Mesodermal cell (in vitro differentiated cells): ENCODE data around the gene GHR.

Experiments used
- H3K27ac ChIP-seq: 2 replicates; pipeline ENCODE4 v1.7.0; 2013; ENCODE audit warnings: mild to moderate bottlenecking, low read depth, low read length, moderate library complexity; ENCODE audit not compliant: severe bottlenecking
- H3K36me3 ChIP-seq: 2 replicates; pipeline ENCODE4 v1.7.1; 2013; ENCODE audit warnings: mild to moderate bottlenecking, low read length, moderate library complexity; ENCODE audit not compliant: control insufficient read depth, insufficient read depth
- H3K4me1 ChIP-seq: one replicate; pipeline ENCODE4 v1.7.1; 2013; ENCODE audit warnings: mild to moderate bottlenecking, low read length; ENCODE audit not compliant: insufficient read depth, control insufficient read depth, poor library complexity, severe bottlenecking
- H3K4me3 ChIP-seq: 2 replicates; pipeline ENCODE4 v1.7.0; 2013; ENCODE audit warnings: low read length, control low read depth, mild to moderate bottlenecking; ENCODE audit not compliant: insufficient read depth, poor library complexity, severe bottlenecking; ENCODE audit errors: extremely low read depth
- H3K9me3 ChIP-seq: 2 replicates; pipeline ENCODE4 v1.7.1; 2013; ENCODE audit warnings: mild to moderate bottlenecking, low read length, moderate library complexity; ENCODE audit not compliant: control insufficient read depth
- WGBS, 2 experiments: methylation state at CpG; one replicate each; pipeline ENCODE4 v1.1.5; 2013; ENCODE audit warnings: missing lambda C conversion rate in 2 of 2; ENCODE audit not compliant: insufficient coverage in 2 of 2; 5-methylcytosine and 5-hydroxymethylcytosine counted together

The GHR gene

DNA sequence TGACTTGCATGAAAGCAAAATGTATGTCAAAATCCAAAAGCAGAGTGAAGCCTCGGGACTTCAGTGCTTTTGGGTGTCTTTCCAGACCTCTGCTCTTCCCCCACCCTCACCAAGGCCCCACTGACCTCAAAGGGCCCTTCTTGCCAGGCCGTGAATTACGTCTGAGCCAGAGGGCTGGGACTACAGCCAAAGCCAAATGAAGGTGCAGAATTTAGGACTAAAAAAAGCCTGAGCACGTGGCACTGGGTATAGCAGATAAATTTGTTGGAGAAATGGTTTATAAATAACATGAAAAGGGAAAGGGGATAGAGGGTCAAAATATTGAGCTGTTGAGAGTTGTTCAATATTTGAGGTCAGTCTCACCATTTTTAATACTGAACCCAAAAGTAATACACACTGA is 163.4 kb downstream of the GHR start:
- no peaks in the 10 kb centered on the region for H3K9me3 ChIP-seq
- no peak overlapping the region for H3K27ac ChIP-seq
- 63 to 93% methylated on average over 1 to 3 of the region's 4 CpGs for WGBS, 2 experiments
- peaks cover 10% of the 10 kb centered on the region for H3K4me1 ChIP-seq
- no peak overlapping the region for H3K4me3 ChIP-seq
- no peaks in the 10 kb centered on the region for H3K36me3 ChIP-seq

DNA sequence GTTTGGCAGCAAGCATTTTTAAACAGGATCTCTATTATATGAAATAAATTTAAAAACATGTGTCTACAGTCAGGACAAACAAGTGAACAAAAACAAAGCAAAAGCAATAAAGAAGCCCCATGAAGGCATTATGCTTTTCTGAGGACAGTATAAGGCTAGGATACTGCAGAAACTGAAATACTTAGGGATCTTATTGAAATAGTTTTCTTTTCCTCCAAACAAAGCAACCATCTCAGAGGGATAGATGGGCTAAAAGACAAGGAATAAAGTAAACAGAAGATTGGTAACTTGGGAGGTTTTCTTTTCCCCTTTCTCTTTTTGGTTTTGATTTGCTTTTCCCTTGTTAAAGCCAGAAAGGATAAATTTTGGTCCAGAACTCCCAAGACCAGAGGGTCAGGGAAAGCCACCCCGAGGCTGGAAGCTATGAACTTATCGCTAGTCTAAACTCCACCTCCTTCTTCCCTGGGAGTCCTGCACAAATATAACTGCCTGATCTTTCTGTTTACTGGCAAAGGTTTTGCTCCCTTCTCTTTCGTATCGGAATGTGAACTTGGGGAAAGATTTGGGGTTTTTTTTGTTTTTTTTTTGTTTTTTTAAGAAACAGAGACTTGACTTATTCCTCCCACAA is 164.0 kb downstream of the GHR start:
- no CpG with 5 or more reads among the region's 4 CpGs for WGBS, 2 experiments
- H3K36me3 ChIP-seq: no peaks in the 10 kb centered on the region
- no peak overlapping the region for H3K27ac ChIP-seq
- no peak overlapping the region for H3K4me3 ChIP-seq
- no peaks in the 10 kb centered on the region for H3K9me3 ChIP-seq
- H3K4me1 ChIP-seq: peaks cover 10% of the 10 kb centered on the region

DNA sequence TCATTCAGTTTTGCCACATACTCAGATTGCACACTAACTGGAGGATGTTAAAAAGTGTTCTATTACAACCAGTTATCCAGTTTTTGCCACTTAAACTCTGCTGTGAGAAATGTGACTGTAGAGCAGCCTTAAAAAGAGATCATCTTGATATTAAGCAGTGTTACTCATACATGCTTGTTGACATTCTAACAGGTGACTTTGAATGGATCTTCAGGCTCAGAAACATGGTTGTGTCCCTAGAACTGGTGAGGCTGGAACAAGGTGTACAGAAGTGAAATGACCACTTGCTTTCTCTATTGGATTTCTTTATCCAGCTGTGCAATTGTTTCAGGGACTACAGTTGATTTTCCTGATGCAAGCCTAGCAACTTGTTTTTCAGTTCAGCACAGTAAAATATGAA is 167.3 kb downstream of the GHR start:
- peak overlapping the region; percentile 66 for H3K27ac ChIP-seq
- no peak overlapping the region for H3K4me3 ChIP-seq
- no peaks in the 10 kb centered on the region for H3K9me3 ChIP-seq
- H3K36me3 ChIP-seq: no peaks in the 10 kb centered on the region
- H3K4me1 ChIP-seq: peaks cover 10% of the 10 kb centered on the region

DNA sequence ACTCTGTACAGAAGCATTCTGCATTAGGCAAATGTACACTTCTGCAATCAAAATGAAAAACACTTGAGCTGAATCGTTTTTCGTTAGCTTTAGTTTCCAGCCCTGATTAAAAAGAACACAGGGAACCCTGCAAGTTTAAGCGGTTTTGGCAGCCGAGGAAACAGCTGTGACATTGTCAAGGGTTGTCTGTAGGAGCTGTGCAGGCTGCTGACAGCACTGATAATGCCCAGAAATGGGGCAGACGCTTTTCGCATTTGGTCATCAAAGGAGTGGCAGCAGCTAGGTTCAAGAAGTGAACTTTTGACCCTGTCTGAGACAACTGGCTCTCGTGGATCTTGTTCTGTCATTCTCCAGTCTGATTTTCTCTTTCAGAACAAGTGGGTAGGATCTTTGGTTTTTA is 167.8 kb downstream of the GHR start:
- Histone ChIP-seq H3K27ac (peak overlapping the region; percentile 66), H3K9me3 (no peaks in the 10 kb centered on the region), H3K4me3 (no peak overlapping the region), H3K36me3 (no peaks in the 10 kb centered on the region), H3K4me1 (peaks cover 10% of the 10 kb centered on the region)
- WGBS, 2 experiments: 67 to 73% methylated on average over 7 of the region's 7 CpGs

DNA sequence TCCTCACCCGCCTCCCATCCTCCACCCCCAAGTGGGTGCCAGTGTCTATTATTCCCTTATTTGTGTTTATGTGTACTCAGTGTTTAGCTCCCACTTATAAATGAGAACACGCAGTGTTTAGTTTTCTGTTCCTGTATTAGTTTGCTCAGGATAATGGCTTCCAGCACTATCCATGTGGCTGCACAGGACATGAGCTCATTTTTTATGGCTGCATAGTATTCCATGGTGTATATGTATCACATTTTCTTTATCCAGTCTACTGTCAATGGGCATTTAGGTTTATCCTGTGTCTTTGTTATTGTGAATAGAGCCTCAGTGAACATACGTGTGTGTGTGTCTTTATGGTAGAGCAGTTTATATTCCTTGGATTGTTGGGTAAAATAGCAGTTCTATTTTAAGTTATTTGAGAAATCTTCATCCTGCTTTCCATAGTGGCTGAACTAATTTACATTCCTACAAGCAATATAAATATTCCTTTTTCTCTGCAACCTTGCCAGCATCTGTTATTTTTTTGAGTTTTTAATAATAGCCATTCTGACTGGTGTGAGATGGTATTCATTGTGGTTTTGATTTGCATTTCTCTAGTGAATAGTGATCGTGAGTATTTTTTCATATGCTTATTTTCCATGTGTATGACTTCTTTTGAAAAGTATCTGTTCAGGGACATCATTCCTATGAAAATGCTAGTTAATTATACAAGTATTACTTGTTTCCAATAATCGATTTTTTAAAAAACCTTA is 169.3 kb downstream of the GHR start:
- H3K36me3 ChIP-seq: no peaks in the 10 kb centered on the region
- WGBS, 2 experiments: 100% methylated on average over 2 of the region's 5 CpGs; no CpG with 5 or more reads in 1 of the 2 experiments
- peaks cover 10% of the 10 kb centered on the region for H3K4me1 ChIP-seq
- no peak overlapping the region for H3K4me3 ChIP-seq
- no peak overlapping the region for H3K27ac ChIP-seq
- H3K9me3 ChIP-seq: no peaks in the 10 kb centered on the region

DNA sequence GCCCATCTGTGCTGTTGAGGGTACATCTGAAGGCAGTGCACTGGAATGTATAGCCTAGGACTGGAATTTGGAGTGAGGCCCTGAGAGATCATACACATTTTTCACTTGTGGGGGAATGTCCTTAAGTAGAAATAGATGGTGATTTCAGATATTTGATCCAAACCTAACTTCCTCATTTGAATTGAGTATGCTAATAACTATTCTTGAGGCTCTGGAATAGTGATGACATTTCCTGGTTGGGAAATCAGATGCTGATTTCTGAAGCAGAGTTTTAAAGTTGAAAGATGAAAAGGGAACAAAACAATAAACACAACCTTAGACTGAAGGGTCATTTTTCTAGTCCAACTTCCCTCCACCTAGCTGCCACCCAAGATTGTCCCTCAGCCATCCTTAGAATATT is 170.4 kb downstream of the GHR start:
- H3K36me3 ChIP-seq: no peaks in the 10 kb centered on the region
- H3K4me1 ChIP-seq: peaks cover 10% of the 10 kb centered on the region
- H3K27ac ChIP-seq: no peak overlapping the region
- H3K9me3 ChIP-seq: no peaks in the 10 kb centered on the region
- no peak overlapping the region for H3K4me3 ChIP-seq

DNA sequence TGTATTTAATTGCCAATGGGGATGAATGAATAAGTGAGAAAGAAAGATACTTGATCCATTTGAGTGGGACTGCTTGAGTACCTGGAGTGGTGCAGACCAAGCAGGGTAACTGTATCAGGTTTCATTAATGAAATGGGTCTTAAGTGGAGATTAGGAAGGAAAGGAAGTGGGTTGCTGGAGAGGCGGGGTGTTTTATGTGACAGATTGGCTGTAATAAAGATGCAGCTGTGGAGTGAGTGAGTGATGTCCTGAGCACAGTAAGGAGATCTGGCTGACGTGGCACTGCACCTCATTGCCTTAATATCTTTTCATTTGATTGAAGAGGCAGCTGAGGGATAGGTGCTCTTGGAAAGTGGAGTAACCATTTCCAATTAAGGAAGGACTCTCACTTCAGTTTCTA is 172.4 kb downstream of the GHR start:
- H3K36me3 ChIP-seq: no peaks in the 10 kb centered on the region
- H3K27ac ChIP-seq: no peak overlapping the region
- 80 to 83% methylated on average over 2 of the region's 2 CpGs for WGBS, 2 experiments
- H3K9me3 ChIP-seq: no peaks in the 10 kb centered on the region
- no peak overlapping the region for H3K4me3 ChIP-seq
- H3K4me1 ChIP-seq: peaks cover 9% of the 10 kb centered on the region

DNA sequence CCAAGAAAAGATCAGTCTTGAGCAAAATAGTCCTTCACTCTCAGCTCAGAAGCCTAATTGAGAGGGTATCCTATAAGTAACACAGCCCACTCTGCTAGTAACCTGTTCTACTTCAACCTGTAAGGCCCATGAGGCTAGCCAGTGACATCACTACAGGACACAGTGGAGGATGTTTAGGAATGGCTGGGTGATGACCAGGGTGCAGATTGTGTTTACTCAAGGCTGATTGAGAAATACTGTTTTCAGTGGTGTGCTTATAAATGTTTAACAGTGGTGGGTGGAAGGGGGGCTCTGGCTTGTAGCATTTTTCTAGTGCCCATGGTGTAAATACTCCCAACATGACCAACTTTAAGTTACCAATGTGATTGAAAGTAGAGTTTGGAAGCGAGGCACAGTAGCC is 173.6 kb downstream of the GHR start:
- Histone ChIP-seq H3K27ac (no peak overlapping the region), H3K4me3 (no peak overlapping the region), H3K4me1 (no peaks in the 10 kb centered on the region), H3K36me3 (no peaks in the 10 kb centered on the region), H3K9me3 (no peaks in the 10 kb centered on the region)
- no CpG with 5 or more reads among the region's 1 CpG for WGBS, 2 experiments

DNA sequence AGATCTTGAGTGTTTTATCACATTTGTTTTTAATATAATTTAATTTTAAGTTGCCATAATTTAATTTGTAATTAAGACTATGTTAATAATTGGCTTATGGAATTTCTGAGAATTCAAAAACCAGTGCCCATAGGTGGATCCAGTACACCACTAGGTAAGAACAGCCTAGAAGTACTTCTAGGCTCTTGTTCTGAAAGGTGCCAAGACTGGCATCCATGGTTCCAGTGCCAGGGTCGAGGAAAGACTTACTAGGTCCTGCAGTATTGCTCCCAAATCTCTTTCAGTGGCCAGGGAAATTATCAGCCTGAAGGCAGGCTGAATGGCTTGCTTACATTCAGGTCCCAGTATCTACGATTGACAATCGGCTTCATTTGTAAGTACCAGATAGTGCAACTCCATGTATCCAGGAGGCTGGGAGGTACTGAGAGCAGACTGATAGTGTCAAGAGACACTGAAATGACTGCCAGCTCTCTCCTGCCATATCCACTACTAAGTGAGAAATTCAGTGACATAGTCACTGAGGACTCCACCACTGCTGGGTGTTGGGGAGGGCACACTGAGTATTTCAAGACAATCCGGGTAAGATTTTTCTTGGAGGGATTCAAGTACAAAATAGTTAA is 174.2 kb downstream of the GHR start:
- WGBS, 2 experiments: 88% methylated on average over 1 to 3 of the region's 4 CpGs
- Histone ChIP-seq H3K36me3 (no peaks in the 10 kb centered on the region), H3K4me1 (no peaks in the 10 kb centered on the region), H3K9me3 (no peaks in the 10 kb centered on the region), H3K27ac (no peak overlapping the region), H3K4me3 (no peak overlapping the region)

DNA sequence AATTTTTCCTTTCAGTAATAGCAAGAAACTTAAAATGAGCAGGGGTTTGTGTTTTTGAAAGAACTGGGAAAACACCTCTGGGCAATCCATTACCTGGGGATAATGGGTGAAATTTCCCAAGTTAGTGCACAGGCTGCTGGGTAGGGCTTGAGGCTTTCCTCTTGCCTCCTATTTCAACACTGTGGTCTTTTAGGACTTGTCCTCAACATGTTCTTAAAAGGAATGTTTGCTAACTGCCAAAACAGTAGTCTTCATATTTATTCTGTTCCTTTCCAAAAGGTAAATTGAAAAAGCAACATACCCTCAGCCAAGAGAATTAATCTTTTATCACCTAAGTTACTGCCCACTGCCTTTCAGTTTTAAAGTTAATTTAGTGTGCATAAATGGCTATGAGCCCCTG is 175.1 kb downstream of the GHR start:
- no peaks in the 10 kb centered on the region for H3K36me3 ChIP-seq
- H3K9me3 ChIP-seq: no peaks in the 10 kb centered on the region
- no peak overlapping the region for H3K4me3 ChIP-seq
- no peak overlapping the region for H3K27ac ChIP-seq
- H3K4me1 ChIP-seq: no peaks in the 10 kb centered on the region

DNA sequence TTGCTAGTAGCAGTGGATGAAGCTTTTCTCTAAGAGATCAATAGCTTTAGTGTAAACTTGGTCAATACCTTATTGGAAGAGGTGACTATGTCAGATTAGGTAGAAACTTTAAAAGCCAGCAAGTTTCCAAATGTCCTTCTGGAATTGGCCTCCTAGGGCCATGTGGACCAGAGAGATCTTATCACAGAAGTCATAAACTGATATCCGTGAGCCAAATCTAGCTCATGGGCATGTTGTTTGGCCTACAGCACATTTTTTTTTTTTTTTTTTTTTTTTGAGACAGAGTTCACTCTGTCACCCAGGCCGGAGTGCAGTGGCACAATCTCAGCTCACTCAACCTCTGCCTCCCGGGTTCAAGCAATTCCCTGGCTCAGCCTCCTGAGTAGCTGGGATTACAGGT is 175.9 kb downstream of the GHR start:
- H3K36me3 ChIP-seq: no peaks in the 10 kb centered on the region
- WGBS, 2 experiments: 80 to 100% methylated on average over 1 to 3 of the region's 3 CpGs
- H3K4me1 ChIP-seq: no peaks in the 10 kb centered on the region
- H3K4me3 ChIP-seq: no peak overlapping the region
- no peaks in the 10 kb centered on the region for H3K9me3 ChIP-seq
- no peak overlapping the region for H3K27ac ChIP-seq
